ENCODE measurements around the gene CASK.

DNA sequence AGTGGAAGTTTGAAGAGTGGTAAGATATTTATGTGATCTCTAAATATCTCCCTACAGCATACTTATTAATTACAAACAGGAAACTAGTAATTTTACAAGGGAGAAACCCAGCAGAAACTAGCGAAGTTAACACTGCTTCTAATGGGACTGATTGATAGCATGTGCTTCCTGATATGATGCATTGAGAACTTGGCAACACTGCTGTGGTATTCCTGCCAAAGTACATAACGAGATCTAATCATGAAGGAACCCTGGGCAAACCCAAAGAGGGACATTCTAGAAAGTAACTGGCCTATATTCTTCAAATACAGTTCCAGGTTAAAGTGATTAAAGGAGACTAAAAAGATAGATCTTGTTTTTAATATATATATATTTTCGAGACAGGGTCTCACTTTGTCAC is 239.2 kb downstream of the CASK start:
- TF ChIP-seq, protein P1, sequence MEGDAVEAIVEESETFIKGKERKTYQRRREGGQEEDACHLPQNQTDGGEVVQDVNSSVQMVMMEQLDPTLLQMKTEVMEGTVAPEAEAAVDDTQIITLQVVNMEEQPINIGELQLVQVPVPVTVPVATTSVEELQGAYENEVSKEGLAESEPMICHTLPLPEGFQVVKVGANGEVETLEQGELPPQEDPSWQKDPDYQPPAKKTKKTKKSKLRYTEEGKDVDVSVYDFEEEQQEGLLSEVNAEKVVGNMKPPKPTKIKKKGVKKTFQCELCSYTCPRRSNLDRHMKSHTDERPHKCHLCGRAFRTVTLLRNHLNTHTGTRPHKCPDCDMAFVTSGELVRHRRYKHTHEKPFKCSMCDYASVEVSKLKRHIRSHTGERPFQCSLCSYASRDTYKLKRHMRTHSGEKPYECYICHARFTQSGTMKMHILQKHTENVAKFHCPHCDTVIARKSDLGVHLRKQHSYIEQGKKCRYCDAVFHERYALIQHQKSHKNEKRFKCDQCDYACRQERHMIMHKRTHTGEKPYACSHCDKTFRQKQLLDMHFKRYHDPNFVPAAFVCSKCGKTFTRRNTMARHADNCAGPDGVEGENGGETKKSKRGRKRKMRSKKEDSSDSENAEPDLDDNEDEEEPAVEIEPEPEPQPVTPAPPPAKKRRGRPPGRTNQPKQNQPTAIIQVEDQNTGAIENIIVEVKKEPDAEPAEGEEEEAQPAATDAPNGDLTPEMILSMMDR (IDR thresholded peaks at IDR 0.05), result no peak
- TF ChIP-seq POLR2AphosphoS5 (IDR thresholded peaks at IDR 0.05; ENCODE audit: insufficient read depth in 1 of 2, low read depth in 1 of 2) (no peak), POLR2A (IDR thresholded peaks at IDR 0.05) (no peak)
